Ramos (cell line): Measurements from ENCODE around the gene MCUR1.

ENCODE experiments used
- in situ Hi-C: fragments of 300-500 bp; cut with MboI; formaldehyde crosslinking; loops from one replicate; pipeline ENCODE4 v1.14.3; 2022; ENCODE audit warnings: low sequenced_read_pairs; ENCODE audit not compliant: unreplicated experiment

MCUR1 gene

DNA sequence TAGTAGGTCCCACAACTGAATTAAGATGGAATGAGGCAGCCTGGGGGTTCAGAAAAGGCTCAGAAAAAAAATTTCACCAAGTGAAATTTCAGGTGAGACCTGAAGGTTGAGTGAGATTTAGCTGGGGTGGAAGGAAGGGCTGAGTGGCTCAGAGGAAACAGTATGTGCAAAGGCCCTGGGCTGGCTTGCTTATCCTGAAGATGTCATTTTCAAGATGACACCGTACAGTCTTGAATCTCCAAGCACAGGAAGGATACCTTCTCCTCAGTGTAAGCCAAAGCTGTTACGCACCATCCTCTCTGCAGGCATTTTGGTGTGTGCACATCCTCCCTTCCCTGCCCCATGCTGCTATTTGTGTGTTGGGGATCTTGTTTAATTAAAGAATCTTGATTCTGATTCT lies 59.7 kb downstream of the MCUR1 start:
- in situ Hi-C loops: no loop called here

DNA sequence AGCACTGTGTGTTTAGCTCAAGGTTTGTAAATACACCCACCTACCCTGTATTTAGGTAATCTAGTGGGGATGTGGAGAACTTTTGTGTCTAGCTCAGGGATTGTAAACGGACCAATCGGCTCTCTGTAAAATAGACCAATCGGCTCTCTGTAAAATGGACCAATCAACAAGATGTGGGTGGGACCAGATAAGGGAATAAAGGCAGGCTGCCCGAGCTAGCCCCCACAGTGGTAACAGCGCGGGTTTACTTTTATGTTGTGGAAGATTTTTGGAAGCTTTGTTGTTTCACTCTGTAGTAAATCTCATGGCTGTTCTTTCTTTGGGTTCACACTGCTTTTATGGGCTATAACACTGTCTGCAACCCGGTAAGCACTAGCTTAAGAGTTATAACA lies 70.6 kb downstream of the MCUR1 start:
- in situ Hi-C loops: no loop called here

DNA sequence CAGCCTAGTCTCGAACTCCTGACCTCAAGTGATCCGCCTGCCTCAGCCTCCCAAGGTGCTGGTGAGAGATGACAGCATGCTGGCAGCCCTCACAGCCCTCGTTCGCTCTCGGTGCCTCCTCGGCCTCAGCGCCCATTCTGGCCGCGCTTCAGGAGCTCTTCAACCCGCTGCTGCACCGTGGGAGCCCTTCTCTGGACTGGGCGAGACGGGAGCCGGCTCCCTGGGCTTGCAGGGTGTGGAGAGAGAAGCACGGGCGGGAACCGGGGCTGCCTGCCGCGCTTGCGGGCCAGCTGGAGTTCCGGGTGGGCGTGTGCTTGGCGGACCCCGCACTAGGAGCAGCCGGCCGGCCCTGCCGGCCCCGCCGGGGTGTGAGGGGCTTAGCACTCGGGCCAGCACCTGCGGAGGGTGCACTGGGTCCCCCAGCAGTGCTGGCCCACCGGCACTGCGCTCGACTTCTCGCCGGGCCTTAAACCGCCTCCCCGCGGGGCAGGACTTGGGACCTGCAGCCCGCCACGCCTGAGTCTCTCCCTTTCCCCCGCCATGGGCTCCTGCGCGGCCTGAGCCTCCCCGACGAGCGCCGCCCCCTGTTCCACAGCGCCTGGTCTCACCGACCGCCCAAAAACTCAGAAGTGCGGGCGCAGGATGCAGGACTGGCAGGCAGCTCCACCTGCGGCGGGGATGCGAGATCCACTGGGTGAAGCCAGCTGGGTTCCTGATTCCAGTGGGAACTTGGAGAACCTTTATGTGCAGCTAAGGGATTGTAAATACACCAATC lies 71.2 kb downstream of the MCUR1 start:
- in situ Hi-C loops: no loop called here

- in situ Hi-C loops: no loop called here
Observed at GRCh38 chr6:13741365-13741764, 73.0 kb downstream of the MCUR1 start.
